Omental fat pad (tissue), 4 donors: ENCODE measurements around the gene LMX1A. TPM values are rescaled to one million over a fixed set of nuclear protein-coding genes. Genes with fewer than 3 reads are reported as not detected.

Source experiments
- ATAC-seq: fragments of 150-250 bp; one replicate; pipeline ENCODE4 v1.9.1; 2016; ENCODE audit warnings: mild to moderate bottlenecking, moderate library complexity; ENCODE audit not compliant: low FRiP score
- DNase-seq: peaks from one replicate; pipeline ENCODE4 v3.0.0-alpha.2; 2019; ENCODE audit warnings: low spot score
- total RNA-seq, 4 donors: library from RNA; depleted of rRNA; stranded (reverse); fragments of >200 nt; gene quantifications; one replicate each; pipeline ENCODE4 v1.1.0, GENCODE V29; 2016
- TF ChIP-seq, protein P1 (sequence below), 3 donors: fragments of 450-650 bp; IDR thresholded peaks; one replicate each; pipeline ENCODE4 v1.5.1; 2016 to 2017; ENCODE audit warnings: antibody characterized with exemption in 3 of 3, mild to moderate bottlenecking in 3 of 3, moderate library complexity in 2 of 3

The LMX1A gene
- total RNA-seq, 4 donors from 2014 or later, result 2.0 TPM; not detected in 3

DNA sequence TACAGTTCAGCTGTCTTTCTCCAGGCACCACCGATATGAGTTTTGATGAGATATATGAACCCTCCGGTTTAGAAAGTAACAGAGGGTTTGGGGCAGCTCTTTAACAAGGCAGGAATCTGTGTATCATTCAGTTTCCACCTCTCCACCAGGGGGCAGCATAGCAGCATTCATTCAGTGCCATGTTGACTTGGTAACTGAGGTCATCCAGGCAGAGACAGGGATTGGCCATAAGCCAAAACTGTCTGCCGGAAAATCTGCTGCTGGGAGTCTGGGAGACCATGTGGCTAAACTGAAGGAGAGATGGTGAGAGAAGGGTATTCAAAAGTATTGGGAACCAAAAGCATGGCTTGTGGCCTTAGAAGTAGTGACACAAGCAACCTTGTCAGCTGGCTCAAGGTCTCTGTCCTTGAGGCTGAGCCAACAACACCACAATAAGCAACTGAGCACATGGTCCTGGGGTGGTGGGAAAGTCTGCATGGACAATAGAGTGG is 98.5 kb downstream of the LMX1A start:
- TF ChIP-seq, protein P1, sequence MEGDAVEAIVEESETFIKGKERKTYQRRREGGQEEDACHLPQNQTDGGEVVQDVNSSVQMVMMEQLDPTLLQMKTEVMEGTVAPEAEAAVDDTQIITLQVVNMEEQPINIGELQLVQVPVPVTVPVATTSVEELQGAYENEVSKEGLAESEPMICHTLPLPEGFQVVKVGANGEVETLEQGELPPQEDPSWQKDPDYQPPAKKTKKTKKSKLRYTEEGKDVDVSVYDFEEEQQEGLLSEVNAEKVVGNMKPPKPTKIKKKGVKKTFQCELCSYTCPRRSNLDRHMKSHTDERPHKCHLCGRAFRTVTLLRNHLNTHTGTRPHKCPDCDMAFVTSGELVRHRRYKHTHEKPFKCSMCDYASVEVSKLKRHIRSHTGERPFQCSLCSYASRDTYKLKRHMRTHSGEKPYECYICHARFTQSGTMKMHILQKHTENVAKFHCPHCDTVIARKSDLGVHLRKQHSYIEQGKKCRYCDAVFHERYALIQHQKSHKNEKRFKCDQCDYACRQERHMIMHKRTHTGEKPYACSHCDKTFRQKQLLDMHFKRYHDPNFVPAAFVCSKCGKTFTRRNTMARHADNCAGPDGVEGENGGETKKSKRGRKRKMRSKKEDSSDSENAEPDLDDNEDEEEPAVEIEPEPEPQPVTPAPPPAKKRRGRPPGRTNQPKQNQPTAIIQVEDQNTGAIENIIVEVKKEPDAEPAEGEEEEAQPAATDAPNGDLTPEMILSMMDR (IDR thresholded peaks at IDR 0.05), result no peak
- ATAC-seq (no peak), DNase-seq (peak; percentile 59)

DNA sequence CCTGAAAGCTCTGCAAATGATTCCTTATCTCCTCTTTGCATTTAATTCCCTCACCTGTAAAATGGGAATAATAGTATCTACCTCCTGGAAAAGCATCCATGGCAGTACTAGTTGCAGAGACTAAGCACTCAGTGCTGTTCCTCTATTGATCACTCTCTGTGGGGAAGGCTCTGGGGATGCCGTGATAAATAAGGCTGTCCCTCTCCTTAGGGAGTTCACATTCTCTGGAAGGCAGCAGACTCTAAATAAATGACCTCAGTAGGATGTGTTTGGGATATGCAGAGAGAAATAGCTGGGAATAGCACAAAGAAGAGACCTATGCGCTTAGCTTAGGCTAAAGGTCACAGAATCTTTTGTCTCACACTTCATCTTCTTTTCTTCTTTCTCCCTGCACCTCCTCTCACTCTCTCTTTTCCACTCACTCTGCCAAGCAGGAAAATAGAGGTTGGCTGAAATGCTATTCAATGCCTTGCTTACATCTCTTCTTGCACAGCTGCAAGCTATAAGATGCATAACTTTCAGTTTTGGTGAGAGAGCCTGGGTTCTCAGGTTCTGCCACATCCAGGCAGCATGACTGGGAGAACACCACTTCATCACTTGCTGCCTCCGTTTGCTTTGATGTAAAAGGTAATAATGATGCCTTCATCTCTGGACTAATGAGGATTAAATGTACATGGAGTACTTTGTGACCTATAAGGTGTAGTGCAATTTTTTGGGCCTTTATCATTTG is 101.5 kb downstream of the LMX1A start:
- no peak for ATAC-seq
- TF ChIP-seq, protein P1 (IDR thresholded peaks at IDR 0.05), result no peak
- DNase-seq, result no peak

DNA sequence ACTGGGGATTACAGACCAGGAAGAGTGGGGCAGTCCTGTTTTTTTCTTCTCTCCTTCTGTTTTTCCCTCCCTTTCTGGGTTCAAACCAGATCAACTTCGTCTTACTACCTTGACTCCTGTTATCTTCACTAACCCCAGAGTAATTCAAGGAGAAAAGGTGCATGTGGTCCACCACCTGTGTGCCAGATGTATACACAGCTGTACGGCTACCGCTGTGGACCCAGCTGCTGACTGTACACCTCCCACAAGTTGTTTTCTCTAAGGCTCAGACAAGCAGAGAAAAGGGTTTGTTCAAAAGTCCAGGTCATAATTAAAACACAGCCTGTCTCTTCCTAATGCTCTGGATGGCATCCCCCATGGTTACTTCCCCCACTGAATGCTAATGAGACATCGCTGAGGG is 102.1 kb downstream of the LMX1A start:
- DNase-seq (no peak), ATAC-seq (no peak)
- TF ChIP-seq, protein P1 (IDR thresholded peaks at IDR 0.05), result no peak

DNA sequence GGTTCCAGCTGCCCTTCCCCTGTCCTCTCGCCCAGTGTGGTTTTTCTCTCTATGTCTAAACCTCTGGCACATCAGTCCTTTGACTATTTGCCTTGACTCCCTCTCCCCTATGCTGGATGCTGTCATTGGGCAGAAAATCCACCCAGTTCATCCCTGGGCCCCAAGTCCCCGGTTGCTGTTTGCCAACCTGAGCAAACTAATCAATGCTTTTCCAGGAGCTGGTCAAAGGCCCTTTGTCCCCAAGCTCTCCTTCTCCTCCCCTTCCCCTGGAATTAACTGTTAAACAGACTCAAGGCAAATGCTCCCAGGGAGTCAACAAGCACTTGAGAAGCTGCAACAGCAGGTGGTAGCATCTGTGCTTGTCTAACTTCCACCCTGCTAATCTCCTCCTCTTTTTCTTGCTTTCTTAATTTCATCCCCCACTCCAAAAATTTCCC is 102.7 kb downstream of the LMX1A start:
- ATAC-seq (no peak), DNase-seq (no peak)
- TF ChIP-seq, protein P1 (IDR thresholded peaks at IDR 0.05), result no peak

DNA sequence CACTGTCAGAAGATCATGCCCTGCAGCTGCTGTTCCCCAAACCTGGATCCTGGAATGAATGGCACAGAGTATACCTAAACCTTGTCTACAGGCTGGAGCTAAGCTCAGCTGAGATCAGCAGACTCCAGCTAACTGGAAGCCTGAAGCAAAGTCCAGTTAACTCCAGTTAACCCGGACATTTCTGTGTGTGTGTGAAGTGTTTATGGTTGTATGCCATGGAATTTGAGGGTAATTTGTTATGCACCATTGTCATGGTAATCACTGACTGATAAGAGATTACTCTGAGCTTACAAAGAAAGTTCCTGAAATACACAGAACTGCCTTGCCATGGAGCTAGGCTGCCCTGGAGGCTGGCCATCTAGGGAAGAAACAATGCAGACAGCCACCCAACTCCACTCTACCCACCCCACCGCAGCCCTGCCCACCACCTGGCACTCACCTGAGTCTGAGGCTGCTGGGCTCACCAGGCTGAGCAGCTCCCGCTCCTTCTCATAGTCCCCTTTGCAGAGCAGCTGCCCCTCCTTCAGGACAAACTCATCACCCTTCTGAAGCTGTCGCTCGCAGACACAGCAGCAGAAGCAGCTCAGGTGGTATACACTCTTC is 107.4 kb downstream of the LMX1A start:
- no peak for DNase-seq
- TF ChIP-seq, protein P1 (IDR thresholded peaks at IDR 0.05), result no peak
- no peak for ATAC-seq

DNA sequence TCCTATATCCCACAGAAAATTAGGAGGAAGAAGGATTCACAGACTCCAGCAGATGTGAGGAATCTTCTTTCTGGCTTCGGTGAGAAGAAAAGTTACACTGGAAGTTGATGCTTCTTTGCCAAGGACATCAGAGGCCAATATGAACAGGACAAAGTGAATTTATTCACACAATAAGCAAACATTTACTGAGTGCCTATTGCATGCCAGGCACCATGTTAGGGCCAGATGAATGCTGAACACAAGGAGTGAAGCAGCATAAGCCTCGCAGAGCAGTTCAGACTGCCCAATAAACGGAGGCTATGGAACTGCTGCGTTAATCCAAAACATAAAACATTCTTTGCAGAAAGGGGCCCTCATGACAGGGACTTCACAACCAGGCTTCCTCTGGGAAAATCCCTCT is 114.6 kb downstream of the LMX1A start:
- no peak for DNase-seq
- no peak for ATAC-seq
- TF ChIP-seq, protein P1 (IDR thresholded peaks at IDR 0.05), result no peak

DNA sequence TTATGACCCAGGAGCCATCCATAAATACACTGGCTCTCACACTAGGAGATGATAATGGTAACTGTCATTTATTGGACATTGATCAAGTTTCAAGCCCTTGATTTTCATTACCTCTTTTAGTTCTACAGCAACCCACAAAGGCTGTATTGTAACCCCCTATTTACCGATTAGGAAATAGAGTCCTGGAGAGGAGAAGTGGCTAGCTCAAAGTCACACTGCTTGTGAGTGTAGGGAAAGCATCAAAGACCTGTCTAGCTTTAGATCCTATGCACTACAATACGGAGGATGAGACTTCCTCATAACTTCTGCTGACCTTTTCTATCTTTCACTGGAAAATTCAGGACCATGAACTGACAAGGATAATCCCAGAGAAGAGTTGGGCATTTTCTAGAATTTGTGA is 115.2 kb downstream of the LMX1A start:
- TF ChIP-seq, protein P1 (IDR thresholded peaks at IDR 0.05), result no peak
- ATAC-seq (no peak), DNase-seq (no peak)
